H1 (cell line): ENCODE results near the gene TMEM220. TPM values are rescaled to one million over a fixed set of nuclear protein-coding genes. Genes with fewer than 3 reads are reported as not detected.

ENCODE experiments used
- CTCF ChIA-PET: fragments of 300-600 bp; sonication (Branson Sonifier 250); formaldehyde crosslinking; loops from one replicate; lab custom pipeline; 2021; ENCODE audit not compliant: partially characterized antibody; lab: Charles Lee
- POLR2A ChIA-PET: fragments of 300-600 bp; sonication (Branson Sonifier 250); formaldehyde crosslinking; loops from one replicate; lab custom pipeline; 2021; ENCODE audit warnings: inconsistent platforms; ENCODE audit not compliant: partially characterized antibody; lab: Charles Lee
- DNase-seq, 2 experiments: peaks; one replicate each; pipeline versions ENCODE4 v3.0.0 to v3.0.0-alpha.2; 2010 to 2022; ENCODE audit warnings: low spot score in 2 of 2, low read depth in 1 of 2, mixed read lengths in 1 of 2
- FAIRE-seq: peaks from 2 replicates; lab custom pipeline; 2011; peaks lifted over from hg19 to GRCh38; lab: Jason Lieb, UNC
- H2AFZ ChIP-seq: 2 replicates; pipeline ENCODE4 v1.8.1; 2012; ENCODE audit warnings: low read length, inconsistent platforms
- H2AK5ac ChIP-seq: 2 replicates; pipeline ENCODE4 v1.6.1; 2013; ENCODE audit warnings: low read depth, low read length
- H2BK120ac ChIP-seq: replicated peaks from 2 replicates; pipeline ENCODE3; 2013; ENCODE audit warnings: low read depth, low read length, inconsistent platforms
- H2BK12ac ChIP-seq: 2 replicates; pipeline ENCODE4 v1.6.1; 2013; ENCODE audit warnings: low read depth, low read length
- H2BK15ac ChIP-seq: 2 replicates; pipeline ENCODE4 v1.6.1; 2013; ENCODE audit warnings: low read length
- H2BK20ac ChIP-seq: 2 replicates; pipeline ENCODE4 v1.6.1; 2013; ENCODE audit warnings: low read length
- H2BK5ac ChIP-seq: 2 replicates; pipeline ENCODE4 v1.6.1; 2013; ENCODE audit warnings: low read depth, low read length
- H3K14ac ChIP-seq: 2 replicates; pipeline ENCODE4 v1.6.1; 2013; ENCODE audit warnings: inconsistent platforms; ENCODE audit not compliant: insufficient read length
- H3K18ac ChIP-seq: 2 replicates; pipeline ENCODE4 v1.6.1; 2013; ENCODE audit warnings: low read length; ENCODE audit errors: extremely low read depth
- H3K23ac ChIP-seq: 2 replicates; pipeline ENCODE4 v1.6.1; 2013; ENCODE audit warnings: inconsistent platforms; ENCODE audit not compliant: insufficient read length
- H3K23me2 ChIP-seq: 2 replicates; pipeline ENCODE4 v1.6.1; 2013; ENCODE audit warnings: low read depth, low read length
- H3K27ac ChIP-seq: 2 replicates; pipeline ENCODE4 v1.6.1; 2011; ENCODE audit warnings: low read depth, low read length, inconsistent platforms
- H3K27me3 ChIP-seq, 4 experiments: replicated peaks in 1 of 4; 1 replicate in 1 of 4; 2 replicates in 3 of 4; pipeline versions ENCODE4 v1.6.1 to v1.8.1; 2011 to 2013; ENCODE audit warnings: low read length in 3 of 4, mild to moderate bottlenecking in 3 of 4, inconsistent platforms in 2 of 4, mixed read lengths in 2 of 4, moderate library complexity in 1 of 4; ENCODE audit not compliant: control insufficient read depth in 3 of 4, insufficient read depth in 3 of 4; ENCODE audit errors: extremely low read depth in 1 of 4
- H3K36me3 ChIP-seq, 4 experiments: 2 replicates each; pipeline versions ENCODE4 v1.6.1 to v1.8.1; 2011 to 2013; ENCODE audit warnings: mild to moderate bottlenecking in 4 of 4, low read length in 3 of 4, moderate library complexity in 2 of 4, control low read depth in 1 of 4, inconsistent platforms in 1 of 4; ENCODE audit not compliant: insufficient read depth in 4 of 4, control insufficient read depth in 2 of 4
- H3K4ac ChIP-seq: replicated peaks from 2 replicates; pipeline ENCODE3; 2013; ENCODE audit warnings: low read length, low read depth, mixed read lengths, inconsistent platforms; ENCODE audit not compliant: insufficient read length
- H3K4me1 ChIP-seq, 4 experiments: replicated peaks in 1 of 4; 1 replicate in 1 of 4; 2 replicates in 3 of 4; pipeline versions ENCODE4 v1.6.1 to v1.8.1; 2011 to 2013; ENCODE audit warnings: low read length in 3 of 4, inconsistent platforms in 2 of 4, mixed read lengths in 1 of 4; ENCODE audit not compliant: insufficient read depth in 4 of 4, control insufficient read depth in 3 of 4
- H3K4me2 ChIP-seq, 2 experiments: 2 replicates each; pipeline versions ENCODE4 v1.6.1 to v1.8.1; 2011 to 2013; ENCODE audit warnings: low read depth in 2 of 2, low read length in 2 of 2, control low read depth in 1 of 2, inconsistent platforms in 1 of 2, mild to moderate bottlenecking in 1 of 2; ENCODE audit not compliant: insufficient read depth in 1 of 2
- H3K4me3 ChIP-seq, 4 experiments: fragments of 200-600, 300-600 bp in 1 of 4; sonication (generic), shearing (Covaris generic), sonication (Bioruptor Twin) in 1 of 4; 2 replicates each; pipeline versions ENCODE4 v1.5.1 to v1.8.1; 2011 to 2016; ENCODE audit warnings: low read length in 4 of 4, low read depth in 3 of 4, control low read depth in 2 of 4, inconsistent platforms in 2 of 4, mild to moderate bottlenecking in 2 of 4, mixed read lengths in 1 of 4, moderate library complexity in 1 of 4; ENCODE audit not compliant: insufficient read depth in 2 of 4; ENCODE audit errors: extremely low read depth in 1 of 4
- H3K56ac ChIP-seq: replicated peaks from 2 replicates; pipeline ENCODE3; 2013; ENCODE audit warnings: low read depth, mild to moderate bottlenecking, mixed read lengths, low read length, inconsistent platforms; ENCODE audit not compliant: insufficient read length
- H3K79me1 ChIP-seq: 2 replicates; pipeline ENCODE4 v1.6.1; 2013; ENCODE audit warnings: low read depth, low read length, control low read depth
- H3K79me2 ChIP-seq, 2 experiments: 2 replicates each; pipeline versions ENCODE4 v1.6.1 to v1.8.1; 2012 to 2013; ENCODE audit warnings: low read length in 2 of 2, mild to moderate bottlenecking in 2 of 2, inconsistent platforms in 1 of 2; ENCODE audit not compliant: insufficient read depth in 2 of 2, control insufficient read depth in 1 of 2
- H3K9ac ChIP-seq, 4 experiments: replicated peaks in 1 of 4; 1 replicate in 1 of 4; 2 replicates in 3 of 4; pipeline versions ENCODE4 v1.6.1 to v1.8.1; 2011 to 2013; ENCODE audit warnings: low read depth in 3 of 4, low read length in 3 of 4, control low read depth in 2 of 4, mild to moderate bottlenecking in 2 of 4, moderate library complexity in 2 of 4, inconsistent platforms in 1 of 4; ENCODE audit errors: extremely low read depth in 1 of 4
- H3K9me3 ChIP-seq, 2 experiments: 2 replicates each; pipeline versions ENCODE4 v1.6.1 to v1.8.1; 2012 to 2013; ENCODE audit warnings: mild to moderate bottlenecking in 2 of 2, moderate library complexity in 2 of 2, control low read depth in 1 of 2, inconsistent platforms in 1 of 2, low read depth in 1 of 2, low read length in 1 of 2, mixed read lengths in 1 of 2; ENCODE audit not compliant: insufficient read depth in 2 of 2
- H4K20me1 ChIP-seq, 2 experiments: replicated peaks in 1 of 2; 2 replicates each; pipeline versions ENCODE3 to v1.8.1; 2011 to 2013; ENCODE audit warnings: inconsistent platforms in 2 of 2, low read length in 2 of 2, mild to moderate bottlenecking in 1 of 2; ENCODE audit not compliant: insufficient read depth in 2 of 2, control insufficient read depth in 1 of 2
- H4K5ac ChIP-seq: 2 replicates; pipeline ENCODE4 v1.6.1; 2013; ENCODE audit warnings: low read length, low read depth, mixed read lengths, inconsistent platforms; ENCODE audit not compliant: insufficient read length
- H4K8ac ChIP-seq: 2 replicates; pipeline ENCODE4 v1.8.0; 2013; ENCODE audit warnings: mild to moderate bottlenecking, moderate library complexity, low read length, inconsistent platforms; ENCODE audit not compliant: insufficient read depth; ENCODE audit errors: extremely low read depth
- H4K91ac ChIP-seq: replicated peaks from 2 replicates; pipeline ENCODE3; 2013; ENCODE audit warnings: low read length, mixed read lengths, inconsistent platforms; ENCODE audit not compliant: insufficient read length
- CBX8 ChIP-seq: fragments of 300-800, 300-1000 bp; sonication (generic); IDR thresholded peaks from 2 replicates; pipeline ENCODE4 v1.7.1; 2016; ENCODE audit warnings: low read depth, low read length, borderline replicate concordance
- EP300 ChIP-seq, 2 experiments: IDR thresholded peaks; 1 replicate in 1 of 2; 2 replicates in 1 of 2; pipeline ENCODE4 v1.6.1; 2011 to 2012; ENCODE audit warnings: low read depth in 2 of 2, low read length in 2 of 2, mild to moderate bottlenecking in 2 of 2, borderline replicate concordance in 1 of 2, inconsistent platforms in 1 of 2, moderate library complexity in 1 of 2
- KDM4A ChIP-seq: IDR thresholded peaks from one replicate; pipeline ENCODE4 v1.7.1; 2012; ENCODE audit warnings: low read depth, mild to moderate bottlenecking, moderate library complexity, low read length, inconsistent platforms; ENCODE audit not compliant: severe bottlenecking
- PHF8 ChIP-seq: fragments of 200-600 bp; sonication (generic); conservative IDR thresholded peaks from 2 replicates; pipeline ENCODE4 v1.7.1; 2012; ENCODE audit warnings: low read depth, mild to moderate bottlenecking, inconsistent platforms, low read length, moderate library complexity
- RFX5 ChIP-seq: IDR thresholded peaks from 2 replicates; pipeline ENCODE4 v1.6.1; 2011; ENCODE audit warnings: low read depth, low read length, improper control_type of control experiment, borderline replicate concordance
- SP4 ChIP-seq: IDR thresholded peaks from 2 replicates; pipeline ENCODE4 v1.6.1; 2012; ENCODE audit warnings: low read length, inconsistent platforms
- TAF7 ChIP-seq: optimal IDR thresholded peaks from 2 replicates; pipeline ENCODE3; 2011; ENCODE audit warnings: low read depth, mild to moderate bottlenecking, inconsistent platforms, low read length, moderate library complexity, borderline replicate concordance
- WGBS, 2 experiments: shearing (Covaris generic) in 1 of 2; methylation state at CpG; one replicate each; pipeline versions ENCODE4 v1.1.6 to v1.1.7; 2013 to 2015; ENCODE audit warnings: low lambda C conversion rate in 2 of 2, mixed read lengths in 2 of 2, inconsistent platforms in 1 of 2, low coverage in 1 of 2, missing lambda C conversion rate in 1 of 2; ENCODE audit not compliant: insufficient replicate concordance in 2 of 2, insufficient coverage in 1 of 2, insufficient read length in 1 of 2; ENCODE audit errors: extremely low coverage in 1 of 2, missing lambda C conversion rate in 1 of 2; 5-methylcytosine and 5-hydroxymethylcytosine counted together
- polyA plus RNA-seq, 7 experiments: library from polyadenylated mRNA; depleted of rRNA in 3 of 7; stranded (reverse) in 5 of 7; unstranded in 2 of 7; fragments of >200 nt in 5 of 7; fragments of 200-250 nt in 2 of 7; gene quantifications; 1 replicate in 5 of 7; 2 replicates in 1 of 7; 4 replicates in 1 of 7; pipeline versions ENCODE4 v1.2.1 to v1.2.3, GENCODE V29; 2011 to 2013; ENCODE audit warnings: missing spikeins in 2 of 7, mixed read lengths in 2 of 7
- total RNA-seq: library from RNA; stranded (reverse); fragmentation: NEBNext Ultra II Directional; extraction: Animal tissue kit (Norgen Biotek cat#: 25700); gene quantifications from 2 replicates; pipeline ENCODE4 v1.2.1, GENCODE V29; 2021

The TMEM220 gene
- total and polyA plus RNA-seq, 2 of the 8 experiments (the other 6 are each of a cell fraction or from before 2014, with no cell fraction given), result 3.8 to 4.1 TPM

DNA sequence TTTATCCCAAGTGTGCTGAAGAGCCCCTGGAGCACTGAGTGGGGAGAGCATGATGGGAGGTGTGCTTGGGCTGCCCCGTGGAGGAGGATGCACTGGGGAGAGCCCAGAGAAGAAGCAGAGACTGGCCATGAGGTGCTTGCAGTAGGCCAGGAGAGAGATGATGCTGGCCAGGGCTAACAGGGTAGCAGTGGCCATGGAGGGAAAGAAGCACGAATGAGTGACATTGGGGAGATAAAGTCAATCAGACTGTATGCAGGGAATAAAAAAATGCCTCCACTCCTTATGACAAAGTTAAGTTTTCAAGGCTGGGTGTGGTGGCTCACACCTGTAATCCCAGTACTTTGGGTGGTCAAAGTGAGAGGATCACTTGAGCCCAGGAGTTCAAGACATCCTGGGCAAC lies 5.4 kb upstream of the TMEM220 start:
- ChIA-PET POLR2A (no interaction called here), CTCF (interaction anchor here (0.7 to 8.1 kb wide), 14 partner anchors 12 to 410 kb away, joined by 3 to 88 read pairs (median 14); partner anchors contain the start of gene PIRT)
- TF ChIP-seq KDM4A (no peak), CBX8 (no peak), SP4 (no peak), PHF8 (no peak), EP300 (IDR thresholded peaks at IDR 0.05; ENCODE audit: borderline replicate concordance in 1 of 2, low read depth in 2 of 2, low read length in 2 of 2) (no peak), TAF7 (no peak), RFX5 (no peak)
- no peaks in the 10 kb centered on the region; the same call in 1 of the 2 replicates for H3K23me2 ChIP-seq
- no peak overlapping the region for H2BK5ac ChIP-seq
- no peak overlapping the region for H3K4ac ChIP-seq
- no peak overlapping the region for H2BK15ac ChIP-seq
- H2AFZ ChIP-seq, result no peak overlapping the region
- no peak overlapping the region for H2BK12ac ChIP-seq
- no peaks in the 10 kb centered on the region for H4K20me1 ChIP-seq
- H3K9ac ChIP-seq, result no peak overlapping the region
- H3K56ac ChIP-seq, result no peak overlapping the region
- no peak overlapping the region for H4K91ac ChIP-seq
- no peak overlapping the region for H2AK5ac ChIP-seq
- no peak overlapping the region for H2BK20ac ChIP-seq
- H4K8ac ChIP-seq, result no peak overlapping the region
- no peak for FAIRE-seq
- no peaks in the 10 kb centered on the region for H3K79me1 ChIP-seq
- H3K36me3 ChIP-seq, result no peaks in the 10 kb centered on the region
- 89% methylated on average over 2 of the region's 2 CpGs; no CpG with 5 or more reads in 1 of the 2 experiments for whole genome bisulfite sequencing, 2 experiments
- no peak overlapping the region for H4K5ac ChIP-seq
- H3K27me3 ChIP-seq, result no peaks in the 10 kb centered on the region
- peaks cover 0 to 10% (median 3%) of the 10 kb centered on the region in 4 experiments; a peak in 4 of 7 replicates for H3K4me1 ChIP-seq
- H3K4me3 ChIP-seq, result no peak overlapping the region
- H3K79me2 ChIP-seq, result no peaks in the 10 kb centered on the region
- H3K4me2 ChIP-seq, result no peak overlapping the region
- no peak overlapping the region for H3K27ac ChIP-seq
- peaks cover 0 to 2% of the 10 kb centered on the region in 2 experiments; a peak in 1 of 4 replicates for H3K9me3 ChIP-seq
- H2BK120ac ChIP-seq, result no peak overlapping the region
- peak in 1 of 2 experiments; percentile 20 for DNase-seq
- no peak overlapping the region for H3K18ac ChIP-seq
- H3K23ac ChIP-seq, result no peak overlapping the region
- no peak overlapping the region for H3K14ac ChIP-seq
